MM.1S (cell line): ENCODE measurements around the gene GUCA1A.

ENCODE experiments used
- EZH2 ChIP-seq: fragments of 300-600 bp; sonication (generic); optimal IDR thresholded peaks from 2 replicates; pipeline ENCODE3; 2017; ENCODE audit warnings: low read depth, mild to moderate bottlenecking, antibody characterized with exemption, low read length, mixed read lengths
- EZH2phosphoT487 ChIP-seq: fragments of 300-600 bp; sonication (generic); IDR thresholded peaks from 2 replicates; pipeline ENCODE4 v1.6.1; 2018; ENCODE audit warnings: antibody characterized with exemption, low read length
- TF ChIP-seq, protein P1 (sequence below): fragments of 300-600 bp; sonication (generic); IDR thresholded peaks from 2 replicates; pipeline ENCODE4 v1.5.1; 2016; ENCODE audit warnings: antibody characterized with exemption, low read length, mixed read lengths

- TF ChIP-seq EZH2 (no peak), EZH2phosphoT487 (no peak)
- TF ChIP-seq, protein P1, sequence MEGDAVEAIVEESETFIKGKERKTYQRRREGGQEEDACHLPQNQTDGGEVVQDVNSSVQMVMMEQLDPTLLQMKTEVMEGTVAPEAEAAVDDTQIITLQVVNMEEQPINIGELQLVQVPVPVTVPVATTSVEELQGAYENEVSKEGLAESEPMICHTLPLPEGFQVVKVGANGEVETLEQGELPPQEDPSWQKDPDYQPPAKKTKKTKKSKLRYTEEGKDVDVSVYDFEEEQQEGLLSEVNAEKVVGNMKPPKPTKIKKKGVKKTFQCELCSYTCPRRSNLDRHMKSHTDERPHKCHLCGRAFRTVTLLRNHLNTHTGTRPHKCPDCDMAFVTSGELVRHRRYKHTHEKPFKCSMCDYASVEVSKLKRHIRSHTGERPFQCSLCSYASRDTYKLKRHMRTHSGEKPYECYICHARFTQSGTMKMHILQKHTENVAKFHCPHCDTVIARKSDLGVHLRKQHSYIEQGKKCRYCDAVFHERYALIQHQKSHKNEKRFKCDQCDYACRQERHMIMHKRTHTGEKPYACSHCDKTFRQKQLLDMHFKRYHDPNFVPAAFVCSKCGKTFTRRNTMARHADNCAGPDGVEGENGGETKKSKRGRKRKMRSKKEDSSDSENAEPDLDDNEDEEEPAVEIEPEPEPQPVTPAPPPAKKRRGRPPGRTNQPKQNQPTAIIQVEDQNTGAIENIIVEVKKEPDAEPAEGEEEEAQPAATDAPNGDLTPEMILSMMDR = no peak
Measured at GRCh38 chr6:42199106-42199981, 26.2 kb downstream of the GUCA1A start.
